GM21360 (cell line): ENCODE results near the gene RAB31.
A peak's percentile ranks its signal among the peaks of the same experiment; 100 is the strongest.
"Not testable (repeated sequence)": the region's sequence is repeated elsewhere in the genome, so short reads cannot be mapped to it uniquely, and the experiment has no call there.

Experiments used
- ATAC-seq: cut with Tn5 transposase; IDR thresholded peaks from one replicate; pipeline ENCODE4 v1.9.1; 2021; ENCODE audit warnings: mild to moderate bottlenecking, moderate library complexity; ENCODE audit not compliant: unreplicated experiment

RAB31 gene

GRCh38 chr18:9708057-9708433 is at the start of gene RAB31:
Gene RAB31 (plus strand): TSS chr18:9708301. CDS start chr18:9708406, 105 bp downstream.
- ATAC-seq = peak; percentile 44

GRCh38 chr18:9659499-9660375 is 48.4 kb upstream of the RAB31 start:
- no peak for ATAC-seq

GRCh38 chr18:9661564-9661963 is 46.5 kb upstream of the RAB31 start:
- ATAC-seq = no peak

GRCh38 chr18:9663377-9663776 is 44.7 kb upstream of the RAB31 start:
- ATAC-seq = no peak

- ATAC-seq = no peak
These were observed 42.8 kb upstream of the RAB31 start for GRCh38 chr18:9665314-9665713.

- ATAC-seq = no peak
These were observed 41.6 kb upstream of the RAB31 start for GRCh38 chr18:9666548-9666947.

GRCh38 chr18:9669016-9669415 is 39.1 kb upstream of the RAB31 start:
- ATAC-seq = no peak

- ATAC-seq = no peak
These were observed 36.9 kb upstream of the RAB31 start for GRCh38 chr18:9671214-9671613.

- ATAC-seq = peak; percentile 98
These were observed 34.5 kb upstream of the RAB31 start for GRCh38 chr18:9673296-9674251.

- ATAC-seq = not testable (repeated sequence)
These were observed 29.9 kb upstream of the RAB31 start for GRCh38 chr18:9678216-9678615.

GRCh38 chr18:9679125-9679524 is 29.0 kb upstream of the RAB31 start:
- ATAC-seq = no peak

- no peak for ATAC-seq
These were observed 26.9 kb upstream of the RAB31 start for GRCh38 chr18:9681217-9681616.

GRCh38 chr18:9682572-9682971 is 25.5 kb upstream of the RAB31 start:
- no peak for ATAC-seq

GRCh38 chr18:9683418-9684396 is 24.4 kb upstream of the RAB31 start:
- no peak for ATAC-seq

- no peak for ATAC-seq
These were observed 23.1 kb upstream of the RAB31 start for GRCh38 chr18:9684881-9685614.

- no peak for ATAC-seq
These were observed 22.5 kb upstream of the RAB31 start for GRCh38 chr18:9685615-9685890.

- ATAC-seq = no peak
These were observed 19.9 kb upstream of the RAB31 start for GRCh38 chr18:9688036-9688741.

- ATAC-seq = no peak
These were observed 18.8 kb upstream of the RAB31 start for GRCh38 chr18:9689253-9689652.

GRCh38 chr18:9690418-9691188 is 17.5 kb upstream of the RAB31 start:
- no peak for ATAC-seq
